Thyroid gland (tissue), 4 donors: ENCODE measurements around the gene LRRN3.

Experiments
- CTCF ChIP-seq, 6 experiments: fragments of 200-600 bp in 3 of 6; fragments of 450-650 bp in 3 of 6; sonication (generic) in 3 of 6; IDR thresholded peaks; one replicate each; pipeline ENCODE4 v1.5.1; 2016 to 2019; ENCODE audit warnings: antibody characterized with exemption in 6 of 6, mild to moderate bottlenecking in 2 of 6, inconsistent platforms in 1 of 6, moderate library complexity in 1 of 6
- POLR2A ChIP-seq, 2 donors: fragments of 450-650 bp; IDR thresholded peaks; one replicate each; pipeline ENCODE4 v1.6.1; 2017; ENCODE audit warnings: antibody characterized with exemption in 2 of 2, mild to moderate bottlenecking in 2 of 2, moderate library complexity in 1 of 2

- TF ChIP-seq POLR2A (IDR thresholded peaks at IDR 0.05) (no peak), CTCF (IDR thresholded peaks at IDR 0.05) (no peak)
Measured at GRCh38 chr7:111107579-111107978, 16.7 kb downstream of the LRRN3 start.
